MM.1S (cell line): ENCODE measurements around the gene HLA-C.

Source experiments
- DNase-seq: peaks from one replicate; pipeline ENCODE4 v3.0.0-alpha.2; 2015
- H2AFZ ChIP-seq: fragments of 300-600 bp; sonication (generic); 2 replicates; pipeline ENCODE4 v1.6.0; 2016; ENCODE audit warnings: antibody characterized with exemption, low read length
- H3F3A ChIP-seq: fragments of 300-600 bp; sonication (generic); 2 replicates; pipeline ENCODE4 v1.6.1; 2016; ENCODE audit warnings: mild to moderate bottlenecking, antibody characterized with exemption, low read length, moderate library complexity, mixed read lengths; ENCODE audit not compliant: insufficient read depth
- H3K27ac ChIP-seq: fragments of 300-600 bp; sonication (generic); 2 replicates; pipeline ENCODE4 v1.5.1; 2016; ENCODE audit warnings: mild to moderate bottlenecking, low read length
- H3K27me3 ChIP-seq: fragments of 300-600 bp; sonication (generic); replicated peaks from 2 replicates; pipeline ENCODE4 v1.6.0; 2016; ENCODE audit warnings: low read length; ENCODE audit not compliant: insufficient read depth
- H3K36me3 ChIP-seq: fragments of 300-600 bp; sonication (generic); replicated peaks from 2 replicates; pipeline ENCODE4 v1.6.1; 2016; ENCODE audit warnings: mild to moderate bottlenecking, low read length, mixed read lengths; ENCODE audit not compliant: insufficient read depth
- H3K4me1 ChIP-seq: fragments of 300-600 bp; sonication (generic); 2 replicates; pipeline ENCODE4 v1.6.1; 2016; ENCODE audit warnings: low read length, mixed read lengths
- H3K4me2 ChIP-seq: fragments of 300-600 bp; sonication (generic); 2 replicates; pipeline ENCODE4 v1.6.0; 2016; ENCODE audit warnings: low read depth, low read length
- H3K4me3 ChIP-seq: fragments of 300-600 bp; sonication (generic); 2 replicates; pipeline ENCODE4 v1.5.1; 2016; ENCODE audit warnings: low read length, mixed read lengths
- H3K79me2 ChIP-seq: fragments of 300-600 bp; sonication (generic); 2 replicates; pipeline ENCODE4 v1.6.1; 2016; ENCODE audit warnings: mixed run types, low read length, mixed read lengths
- H3K9ac ChIP-seq: fragments of 300-600 bp; sonication (generic); 2 replicates; pipeline ENCODE4 v1.6.1; 2016; ENCODE audit warnings: low read length, mixed read lengths
- H3K9me2 ChIP-seq: fragments of 300-600 bp; sonication (generic); replicated peaks from 2 replicates; pipeline ENCODE4 v1.6.1; 2016; ENCODE audit warnings: mild to moderate bottlenecking, low read length, mixed read lengths; ENCODE audit not compliant: insufficient read depth
- H3K9me3 ChIP-seq: fragments of 300-600 bp; sonication (generic); replicated peaks from 2 replicates; pipeline ENCODE4 v1.6.1; 2016; ENCODE audit warnings: mild to moderate bottlenecking, low read length, mixed read lengths; ENCODE audit not compliant: insufficient read depth
- H4K20me1 ChIP-seq: fragments of 300-600 bp; sonication (generic); 2 replicates; pipeline ENCODE4 v1.6.1; 2016; ENCODE audit warnings: mild to moderate bottlenecking, low read length, moderate library complexity, mixed read lengths; ENCODE audit not compliant: insufficient read depth
- EZH2 ChIP-seq: fragments of 300-600 bp; sonication (generic); optimal IDR thresholded peaks from 2 replicates; pipeline ENCODE3; 2017; ENCODE audit warnings: low read depth, mild to moderate bottlenecking, antibody characterized with exemption, low read length, mixed read lengths
- EZH2phosphoT487 ChIP-seq: fragments of 300-600 bp; sonication (generic); IDR thresholded peaks from 2 replicates; pipeline ENCODE4 v1.6.1; 2018; ENCODE audit warnings: antibody characterized with exemption, low read length
- TF ChIP-seq, protein P1 (sequence below): fragments of 300-600 bp; sonication (generic); IDR thresholded peaks from 2 replicates; pipeline ENCODE4 v1.5.1; 2016; ENCODE audit warnings: antibody characterized with exemption, low read length, mixed read lengths

The HLA-C gene

DNA sequence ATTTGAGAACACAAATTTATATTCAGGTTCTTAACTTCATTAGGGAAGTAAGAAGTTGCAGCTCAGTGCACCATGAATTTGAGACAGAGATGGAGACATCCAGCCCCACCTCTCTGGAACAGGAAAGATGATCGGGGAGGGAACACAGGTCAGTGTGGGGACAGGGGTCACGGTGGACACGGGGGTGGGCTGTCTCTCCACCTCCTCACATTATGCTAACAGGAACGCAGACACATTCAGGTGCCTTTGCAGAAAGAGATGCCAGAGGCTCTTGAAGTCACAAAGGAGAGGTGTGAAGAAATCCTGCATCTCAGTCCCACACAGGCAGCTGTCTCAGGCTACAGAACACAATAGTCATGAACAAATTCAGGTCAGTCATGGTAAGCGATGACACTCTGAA, 3.1 kb downstream of the HLA-C start:
- TF ChIP-seq EZH2, result no peak
- TF ChIP-seq EZH2phosphoT487, result no peak
- TF ChIP-seq, protein P1, sequence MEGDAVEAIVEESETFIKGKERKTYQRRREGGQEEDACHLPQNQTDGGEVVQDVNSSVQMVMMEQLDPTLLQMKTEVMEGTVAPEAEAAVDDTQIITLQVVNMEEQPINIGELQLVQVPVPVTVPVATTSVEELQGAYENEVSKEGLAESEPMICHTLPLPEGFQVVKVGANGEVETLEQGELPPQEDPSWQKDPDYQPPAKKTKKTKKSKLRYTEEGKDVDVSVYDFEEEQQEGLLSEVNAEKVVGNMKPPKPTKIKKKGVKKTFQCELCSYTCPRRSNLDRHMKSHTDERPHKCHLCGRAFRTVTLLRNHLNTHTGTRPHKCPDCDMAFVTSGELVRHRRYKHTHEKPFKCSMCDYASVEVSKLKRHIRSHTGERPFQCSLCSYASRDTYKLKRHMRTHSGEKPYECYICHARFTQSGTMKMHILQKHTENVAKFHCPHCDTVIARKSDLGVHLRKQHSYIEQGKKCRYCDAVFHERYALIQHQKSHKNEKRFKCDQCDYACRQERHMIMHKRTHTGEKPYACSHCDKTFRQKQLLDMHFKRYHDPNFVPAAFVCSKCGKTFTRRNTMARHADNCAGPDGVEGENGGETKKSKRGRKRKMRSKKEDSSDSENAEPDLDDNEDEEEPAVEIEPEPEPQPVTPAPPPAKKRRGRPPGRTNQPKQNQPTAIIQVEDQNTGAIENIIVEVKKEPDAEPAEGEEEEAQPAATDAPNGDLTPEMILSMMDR, result no peak
- no peaks in the 10 kb centered on the region for H3K4me1 ChIP-seq
- no peak overlapping the region for H3K9ac ChIP-seq
- DNase-seq, result no peak
- no peak overlapping the region for H3K4me2 ChIP-seq
- no peaks in the 10 kb centered on the region for H3K9me3 ChIP-seq
- H3K27ac ChIP-seq, result no peak overlapping the region
- H3K36me3 ChIP-seq, result no peaks in the 10 kb centered on the region
- H3F3A ChIP-seq, result peaks cover 3% of the 10 kb centered on the region; the same call in 1 of the 2 replicates
- H4K20me1 ChIP-seq, result no peaks in the 10 kb centered on the region
- H2AFZ ChIP-seq, result no peak overlapping the region
- peaks cover 5% of the 10 kb centered on the region for H3K79me2 ChIP-seq
- no peaks in the 10 kb centered on the region for H3K9me2 ChIP-seq
- H3K27me3 ChIP-seq, result no peaks in the 10 kb centered on the region
- no peak overlapping the region for H3K4me3 ChIP-seq

GRCh38 chr6:31268369-31268765, 3.5 kb downstream of the HLA-C start:
- Histone ChIP-seq H3K79me2 (peaks cover 5% of the 10 kb centered on the region), H3K9me2 (no peaks in the 10 kb centered on the region), H3F3A (peaks cover 3% of the 10 kb centered on the region; the same call in 1 of the 2 replicates), H3K9me3 (no peaks in the 10 kb centered on the region), H4K20me1 (no peaks in the 10 kb centered on the region), H3K27ac (no peak overlapping the region), H3K4me3 (no peak overlapping the region), H3K27me3 (no peaks in the 10 kb centered on the region), H3K9ac (no peak overlapping the region), H3K36me3 (no peaks in the 10 kb centered on the region), H3K4me1 (no peaks in the 10 kb centered on the region), H2AFZ (no peak overlapping the region), H3K4me2 (no peak overlapping the region)
- DNase-seq, result no peak
- TF ChIP-seq, protein P1, result no peak
- TF ChIP-seq EZH2phosphoT487 (no peak), EZH2 (no peak)

- H3F3A ChIP-seq, result peaks cover 3% of the 10 kb centered on the region; the same call in 1 of the 2 replicates
- no peaks in the 10 kb centered on the region for H3K4me1 ChIP-seq
- H3K9me2 ChIP-seq, result no peaks in the 10 kb centered on the region
- H3K4me3 ChIP-seq, result no peak overlapping the region
- H3K27me3 ChIP-seq, result no peaks in the 10 kb centered on the region
- H3K27ac ChIP-seq, result no peak overlapping the region
- H3K79me2 ChIP-seq, result peaks cover 5% of the 10 kb centered on the region
- no peaks in the 10 kb centered on the region for H3K36me3 ChIP-seq
- H3K4me2 ChIP-seq, result no peak overlapping the region
- H3K9ac ChIP-seq, result no peak overlapping the region
- DNase-seq, result no peak
- TF ChIP-seq, protein P1, result no peak
- no peak for TF ChIP-seq EZH2
- TF ChIP-seq EZH2phosphoT487, result no peak
- H3K9me3 ChIP-seq, result no peaks in the 10 kb centered on the region
- H4K20me1 ChIP-seq, result no peaks in the 10 kb centered on the region
- no peak overlapping the region for H2AFZ ChIP-seq
Measured at GRCh38 chr6:31267651-31268368, 4.1 kb downstream of the HLA-C start.
